HCT116 (cell line): ENCODE results near the gene XDH. TPM values are rescaled to one million over a fixed set of nuclear protein-coding genes. Genes with fewer than 3 reads are reported as not detected.

Source experiments
- ATAC-seq: fragments of 200-7000 bp; cut with Tn5 transposase; 2 replicates; pipeline ENCODE4 v1.9.1; 2020; ENCODE audit warnings: mild to moderate bottlenecking, moderate library complexity
- BruUV-seq: library from RNA; stranded (reverse); fragments of 400-500 nt; replicated peaks from 2 replicates; lab custom pipeline; 2021; lab: Mats Ljungman, UMichigan
- CTCF ChIA-PET: fragments of 300-600 bp; sonication (Branson Sonifier 250); formaldehyde crosslinking; loops from one replicate; lab custom pipeline; 2021; ENCODE audit warnings: antibody characterized with exemption; lab: Charles Lee
- POLR2A ChIA-PET: fragments of 300-600, 350-600 bp; sonication (Branson Sonifier 250); formaldehyde crosslinking; loops from one replicate; lab custom pipeline; 2021; ENCODE audit warnings: antibody characterized with exemption; lab: Charles Lee
- RAD21 ChIA-PET, 2 experiments: fragments of 300-600 bp; sonication (Branson Sonifier 250); formaldehyde crosslinking; loops; one replicate each; lab custom pipeline; 2023; ENCODE audit warnings: low total read pairs in 2 of 2; ENCODE audit not compliant: uncharacterized antibody in 2 of 2, unreplicated experiment in 2 of 2, low non-redundant PET in 1 of 2; lab: Charles Lee
- DNase-seq: peaks from one replicate; pipeline ENCODE4 v3.0.0-alpha.2; 2010; ENCODE audit warnings: low read depth, low spot score
- H2AFZ ChIP-seq: fragments of 200-600 bp; shearing (Covaris generic), sonication (generic); 2 replicates; pipeline ENCODE4 v1.6.1; 2017; ENCODE audit warnings: low read depth, mixed run types, mixed read lengths, antibody characterized with exemption, low read length; ENCODE audit not compliant: poor library complexity, severe bottlenecking
- H3K27ac ChIP-seq: 2 replicates; pipeline ENCODE4 v1.5.1; 2012; ENCODE audit warnings: low read depth, low read length
- H3K27me3 ChIP-seq: fragments of 200-600 bp; sonication (generic); 2 replicates; pipeline ENCODE4 v1.6.1; 2016; ENCODE audit warnings: mixed run types, low read length, mixed read lengths; ENCODE audit not compliant: insufficient read depth
- H3K36me3 ChIP-seq, 2 experiments: fragments of 200-500 bp in 1 of 2; fragments of 200-600 bp in 1 of 2; sonication (Bioruptor generic) in 1 of 2; sonication (generic) in 1 of 2; 2 replicates each; pipeline versions ENCODE4 v1.5.1 to v1.6.1; 2014 to 2016; ENCODE audit warnings: low read length in 2 of 2, inconsistent platforms in 1 of 2, mixed read lengths in 1 of 2, mixed run types in 1 of 2; ENCODE audit not compliant: insufficient read depth in 2 of 2, control insufficient read depth in 1 of 2
- H3K4me1 ChIP-seq, 2 experiments: fragments of 200-600 bp in 1 of 2; sonication (generic) in 1 of 2; 2 replicates each; pipeline versions ENCODE4 v1.5.1 to v1.6.1; 2012 to 2017; ENCODE audit warnings: low read length in 2 of 2, inconsistent platforms in 1 of 2, mild to moderate bottlenecking in 1 of 2, mixed read lengths in 1 of 2, mixed run types in 1 of 2, moderate library complexity in 1 of 2; ENCODE audit not compliant: insufficient read depth in 2 of 2, control insufficient read depth in 1 of 2
- H3K4me2 ChIP-seq: fragments of 200-600 bp; sonication (generic); 2 replicates; pipeline ENCODE4 v1.6.1; 2017; ENCODE audit warnings: mixed run types, low read length, mixed read lengths
- H3K4me3 ChIP-seq, 2 experiments: fragments of 200-600 bp in 1 of 2; sonication (generic) in 1 of 2; replicated peaks in 1 of 2; 2 replicates each; pipeline ENCODE4 v1.5.1; 2011 to 2016; ENCODE audit warnings: low read length in 2 of 2, control low read depth in 1 of 2, low read depth in 1 of 2, mild to moderate bottlenecking in 1 of 2, mixed read lengths in 1 of 2, mixed run types in 1 of 2
- H3K79me2 ChIP-seq: fragments of 200-600 bp; sonication (generic); 2 replicates; pipeline ENCODE4 v1.6.1; 2017; ENCODE audit warnings: mild to moderate bottlenecking, mixed run types, low read length, moderate library complexity, mixed read lengths; ENCODE audit not compliant: insufficient read depth
- H3K9ac ChIP-seq: fragments of 200-600 bp; sonication (generic); 2 replicates; pipeline ENCODE4 v1.6.1; 2016; ENCODE audit warnings: low read length, mixed read lengths
- H3K9me2 ChIP-seq: fragments of 200-600 bp; sonication (generic), shearing (Covaris generic); 2 replicates; pipeline ENCODE4 v1.6.1; 2017; ENCODE audit warnings: mixed run types, mild to moderate bottlenecking, moderate library complexity; ENCODE audit not compliant: insufficient read depth
- H3K9me3 ChIP-seq, 2 experiments: fragments of 200-500 bp in 1 of 2; fragments of 200-600 bp in 1 of 2; sonication (Bioruptor generic) in 1 of 2; sonication (generic) in 1 of 2; 2 replicates each; pipeline ENCODE4 v1.6.1; 2014 to 2017; ENCODE audit warnings: low read length in 2 of 2, mixed read lengths in 2 of 2, inconsistent platforms in 1 of 2, low read depth in 1 of 2, mild to moderate bottlenecking in 1 of 2, mixed run types in 1 of 2, moderate library complexity in 1 of 2; ENCODE audit not compliant: control insufficient read depth in 1 of 2, insufficient read depth in 1 of 2
- H4K20me1 ChIP-seq: fragments of 200-600 bp; sonication (generic), shearing (Covaris generic); 2 replicates; pipeline ENCODE4 v1.6.1; 2017; ENCODE audit warnings: mixed run types, mild to moderate bottlenecking, moderate library complexity; ENCODE audit not compliant: insufficient read depth
- CBX3 ChIP-seq: IDR thresholded peaks from 2 replicates; pipeline ENCODE4 v1.6.1; 2012; ENCODE audit warnings: low read depth
- CEBPB ChIP-seq: IDR thresholded peaks from 2 replicates; pipeline ENCODE4 v1.6.1; 2012; ENCODE audit warnings: low read depth
- EZH2phosphoT487 ChIP-seq: fragments of 200-600 bp; IDR thresholded peaks from 2 replicates; pipeline ENCODE4 v1.6.1; 2018; ENCODE audit warnings: antibody characterized with exemption, borderline replicate concordance
- FOSL1 ChIP-seq: IDR thresholded peaks from 2 replicates; pipeline ENCODE4 v1.6.1; 2012; ENCODE audit warnings: low read depth
- POLR2A ChIP-seq: IDR thresholded peaks from 2 replicates; pipeline ENCODE4 v1.7.0; 2011; ENCODE audit warnings: borderline replicate concordance; ENCODE audit not compliant: insufficient read depth, insufficient read length; ENCODE audit errors: extremely low read depth
- POLR2AphosphoS5 ChIP-seq: IDR thresholded peaks from 2 replicates; pipeline ENCODE4 v1.6.1; 2011; ENCODE audit warnings: mild to moderate bottlenecking, low read depth, low read length, moderate library complexity
- SIN3A ChIP-seq: IDR thresholded peaks from 2 replicates; pipeline ENCODE4 v1.6.1; 2012; ENCODE audit warnings: low read depth
- SP1 ChIP-seq: IDR thresholded peaks from 2 replicates; pipeline ENCODE4 v1.6.1; 2012; ENCODE audit warnings: low read depth
- SRF ChIP-seq: IDR thresholded peaks from 2 replicates; pipeline ENCODE4 v1.6.1; 2012; ENCODE audit warnings: low read depth
- TCF7L2 ChIP-seq: IDR thresholded peaks from 2 replicates; pipeline ENCODE4 v1.7.0; 2011; ENCODE audit warnings: borderline replicate concordance, inconsistent platforms; ENCODE audit not compliant: insufficient read depth, insufficient read length; ENCODE audit errors: extremely low read depth
- ZFX ChIP-seq: fragments of 450-650 bp; IDR thresholded peaks from 2 replicates; pipeline ENCODE4 v1.6.1; 2017
- intact Hi-C: fragments of 100-400 bp; cut with micrococcal nuclease; formaldehyde crosslinking; loops from 2 replicates; pipeline ENCODE4 v1.10.0; 2022
- total RNA-seq: library from RNA; stranded (reverse); gene quantifications from one replicate; pipeline ENCODE4 v1.2.1, GENCODE V29; 2021; ENCODE audit not compliant: unreplicated experiment
- TF ChIP-seq, protein P1 (sequence below): IDR thresholded peaks from 2 replicates; pipeline ENCODE4 v1.6.1; 2011; ENCODE audit warnings: mild to moderate bottlenecking, low read length, moderate library complexity; ENCODE audit not compliant: insufficient replicate concordance; ENCODE audit errors: extremely low read depth
- TF ChIP-seq, protein P2 (sequence below): IDR thresholded peaks from 2 replicates; pipeline ENCODE4 v1.6.1; 2012

Gene XDH
- total RNA-seq, 1 experiment from 2014 or later = 0.15 TPM

DNA sequence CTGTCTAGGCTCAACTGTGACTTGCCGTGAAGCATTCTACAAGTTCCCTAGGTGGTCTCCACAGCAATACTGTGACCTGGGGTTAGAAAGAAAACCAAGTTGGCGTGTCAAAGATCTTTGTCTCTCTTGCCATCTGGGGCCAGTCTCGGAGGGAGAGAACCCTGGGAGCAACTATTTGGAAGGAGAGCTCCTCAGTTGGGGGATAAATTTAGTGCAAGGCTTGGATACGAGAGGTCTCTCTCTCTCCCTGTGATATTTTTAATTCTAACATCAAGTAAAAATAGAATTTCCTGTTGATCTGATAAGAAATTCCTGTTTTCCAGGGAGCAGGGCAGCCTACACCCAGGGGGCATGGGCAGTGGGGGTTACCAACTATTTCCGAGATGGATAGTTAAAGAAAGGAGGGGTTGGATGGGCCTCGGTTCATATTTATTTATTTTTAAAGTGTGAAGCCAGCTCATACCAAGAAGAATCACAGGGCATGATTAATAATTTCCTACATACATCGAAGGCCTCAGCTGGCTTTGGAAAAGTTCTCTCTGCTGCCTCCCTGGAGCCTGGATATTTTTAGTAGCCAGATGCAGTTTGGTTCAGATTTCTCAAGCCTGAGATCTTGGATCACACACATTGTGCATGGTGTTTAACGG lies 117.8 kb downstream of the XDH start (continued):
- TF ChIP-seq, protein P1, sequence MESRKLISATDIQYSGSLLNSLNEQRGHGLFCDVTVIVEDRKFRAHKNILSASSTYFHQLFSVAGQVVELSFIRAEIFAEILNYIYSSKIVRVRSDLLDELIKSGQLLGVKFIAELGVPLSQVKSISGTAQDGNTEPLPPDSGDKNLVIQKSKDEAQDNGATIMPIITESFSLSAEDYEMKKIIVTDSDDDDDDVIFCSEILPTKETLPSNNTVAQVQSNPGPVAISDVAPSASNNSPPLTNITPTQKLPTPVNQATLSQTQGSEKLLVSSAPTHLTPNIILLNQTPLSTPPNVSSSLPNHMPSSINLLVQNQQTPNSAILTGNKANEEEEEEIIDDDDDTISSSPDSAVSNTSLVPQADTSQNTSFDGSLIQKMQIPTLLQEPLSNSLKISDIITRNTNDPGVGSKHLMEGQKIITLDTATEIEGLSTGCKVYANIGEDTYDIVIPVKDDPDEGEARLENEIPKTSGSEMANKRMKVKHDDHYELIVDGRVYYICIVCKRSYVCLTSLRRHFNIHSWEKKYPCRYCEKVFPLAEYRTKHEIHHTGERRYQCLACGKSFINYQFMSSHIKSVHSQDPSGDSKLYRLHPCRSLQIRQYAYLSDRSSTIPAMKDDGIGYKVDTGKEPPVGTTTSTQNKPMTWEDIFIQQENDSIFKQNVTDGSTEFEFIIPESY = no peak
- TF ChIP-seq POLR2A = no peak
- no peak for TF ChIP-seq CBX3
- TF ChIP-seq SP1 = no peak
- TF ChIP-seq, protein P2, sequence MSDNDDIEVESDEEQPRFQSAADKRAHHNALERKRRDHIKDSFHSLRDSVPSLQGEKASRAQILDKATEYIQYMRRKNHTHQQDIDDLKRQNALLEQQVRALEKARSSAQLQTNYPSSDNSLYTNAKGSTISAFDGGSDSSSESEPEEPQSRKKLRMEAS = no peak
- TF ChIP-seq POLR2AphosphoS5 = no peak
- no peak for TF ChIP-seq CEBPB
- TF ChIP-seq FOSL1 = no peak
- no peak for TF ChIP-seq TCF7L2
- TF ChIP-seq ZFX = no peak
- TF ChIP-seq SIN3A = no peak

DNA sequence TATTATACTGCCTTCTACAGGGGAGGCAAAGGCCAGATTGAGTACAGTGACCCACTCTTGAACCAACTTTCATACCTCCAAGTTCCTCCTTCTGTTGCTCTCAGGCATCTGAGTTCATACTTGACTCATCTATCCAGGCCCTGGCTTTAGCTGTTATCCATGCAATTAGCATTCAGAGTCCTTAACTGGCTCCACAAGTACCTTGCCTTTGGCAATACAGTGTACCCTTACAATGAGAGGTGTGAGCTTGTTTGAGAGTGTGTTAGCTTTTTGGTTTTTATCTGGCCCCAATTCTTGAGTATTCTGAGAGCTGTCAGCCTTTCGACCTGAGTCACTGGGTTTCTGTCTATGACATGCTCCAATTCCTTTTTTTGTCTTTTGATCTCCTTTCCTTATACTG lies 120.3 kb downstream of the XDH start:
- POLR2A ChIA-PET = no interaction called here
- Histone ChIP-seq H3K4me2 (no peak overlapping the region), H2AFZ (no peak overlapping the region), H3K27ac (no peak overlapping the region), H3K4me1 (no peaks in the 10 kb centered on the region; a peak in 1 of 4 replicates), H4K20me1 (no peaks in the 10 kb centered on the region), H3K9me2 (no peaks in the 10 kb centered on the region)
- no TSS peak for BruUV-seq
- no peak for ATAC-seq
- TF ChIP-seq SIN3A (no peak), CEBPB (no peak), TCF7L2 (no peak), EZH2phosphoT487 (no peak), CBX3 (no peak), SRF (no peak), SP1 (no peak), POLR2A (no peak)
- TF ChIP-seq, protein P1 = no peak
- TF ChIP-seq, all 23 proteins: peak for 0
- Histone ChIP-seq H3K4me3 (no peak overlapping the region), H3K36me3 (no peaks in the 10 kb centered on the region), H3K27me3 (peaks cover 9% of the 10 kb centered on the region; the same call in 1 of the 2 replicates), H3K79me2 (no peaks in the 10 kb centered on the region), H3K9me3 (no peaks in the 10 kb centered on the region), H3K9ac (no peak overlapping the region)
- intact Hi-C loops = no loop called here
- CTCF ChIA-PET = no interaction called here
- RAD21 ChIA-PET = no interaction called here
- no peak for DNase-seq
